Body of pancreas (tissue), 4 donors: Measurements from ENCODE around the gene CDK1. TPM values are rescaled to one million over a fixed set of nuclear protein-coding genes. Genes with fewer than 3 reads are reported as not detected.

Experiments used
- ATAC-seq: fragments of 150-250 bp; one replicate; pipeline ENCODE4 v1.9.1; 2016
- DNase-seq, 4 donors: peaks; one replicate each; pipeline ENCODE4 v3.0.0-alpha.2; 2019
- H3K27ac ChIP-seq, 4 donors: fragments of 200-600 bp; sonication (generic); 1 replicate in 3 of 4; 2 replicates in 1 of 4; pipeline versions ENCODE4 v1.5.1 to v1.6.1; 2016 to 2019; ENCODE audit warnings: mild to moderate bottlenecking in 1 of 4, mixed read lengths in 1 of 4, moderate library complexity in 1 of 4
- H3K27me3 ChIP-seq, 2 donors: fragments of 200-600 bp; sonication (generic); one replicate each; pipeline ENCODE4 v1.6.0; 2016; ENCODE audit warnings: mild to moderate bottlenecking in 1 of 2
- H3K36me3 ChIP-seq, 2 donors: fragments of 200-600 bp; sonication (generic); replicated peaks in 1 of 2; 2 replicates each; pipeline ENCODE4 v1.5.1; 2016; ENCODE audit warnings: low read depth in 2 of 2; ENCODE audit not compliant: insufficient read depth in 1 of 2
- H3K4me1 ChIP-seq: fragments of 200-600 bp; sonication (generic); one replicate; pipeline ENCODE4 v1.6.0; 2016
- H3K4me3 ChIP-seq, 2 donors: fragments of 200-600 bp; sonication (generic); 1 replicate in 1 of 2; 2 replicates in 1 of 2; pipeline ENCODE4 v1.5.1; 2016 to 2019
- H3K9me3 ChIP-seq, 3 donors: fragments of 200-600 bp; sonication (generic); 1 replicate in 2 of 3; 2 replicates in 1 of 3; pipeline ENCODE4 v1.5.1; 2016
- POLR2A ChIP-seq, 3 donors: fragments of 450-650 bp; IDR thresholded peaks; one replicate each; pipeline ENCODE4 v1.6.1; 2016; ENCODE audit warnings: antibody characterized with exemption in 3 of 3, mild to moderate bottlenecking in 2 of 3
- WGBS, 2 donors: methylation state at CpG; one replicate each; pipeline ENCODE4 v1.1.5; 2017; 5-methylcytosine and 5-hydroxymethylcytosine counted together
- intact Hi-C: fragments of 100-400 bp; cut with DNase I; formaldehyde crosslinking; loops from one replicate; pipeline ENCODE4 v1.15.1; 2023
- total RNA-seq, 2 donors: library from RNA; depleted of rRNA; stranded (reverse); fragments of >200 nt; gene quantifications; one replicate each; pipeline ENCODE4 v1.1.0, GENCODE V29; 2016
- TF ChIP-seq, protein P1 (sequence below), 7 experiments: fragments of 450-650 bp in 4 of 7; fragments of 200-600 bp in 3 of 7; sonication (generic) in 3 of 7; IDR thresholded peaks; one replicate each; pipeline ENCODE4 v1.5.1; 2016 to 2019; ENCODE audit warnings: antibody characterized with exemption in 7 of 7

Gene CDK1
- total RNA-seq, 2 donors from 2014 or later, result 0.66 TPM; not detected in 1

GRCh38 chr10:60778971-60779796, 906 bp downstream of the CDK1 start:
- no peaks in the 10 kb centered on the region for H3K36me3 ChIP-seq
- H3K27ac ChIP-seq, result no peak overlapping the region
- H3K9me3 ChIP-seq, result no peaks in the 10 kb centered on the region
- H3K27me3 ChIP-seq, result no peaks in the 10 kb centered on the region
- 6 to 15% methylated on average over 11 to 17 of the region's 17 CpGs for WGBS, 2 donors
- ATAC-seq, result no peak
- peaks cover 8% of the 10 kb centered on the region for H3K4me1 ChIP-seq
- H3K4me3 ChIP-seq, result no peak overlapping the region
- TF ChIP-seq, protein P1, sequence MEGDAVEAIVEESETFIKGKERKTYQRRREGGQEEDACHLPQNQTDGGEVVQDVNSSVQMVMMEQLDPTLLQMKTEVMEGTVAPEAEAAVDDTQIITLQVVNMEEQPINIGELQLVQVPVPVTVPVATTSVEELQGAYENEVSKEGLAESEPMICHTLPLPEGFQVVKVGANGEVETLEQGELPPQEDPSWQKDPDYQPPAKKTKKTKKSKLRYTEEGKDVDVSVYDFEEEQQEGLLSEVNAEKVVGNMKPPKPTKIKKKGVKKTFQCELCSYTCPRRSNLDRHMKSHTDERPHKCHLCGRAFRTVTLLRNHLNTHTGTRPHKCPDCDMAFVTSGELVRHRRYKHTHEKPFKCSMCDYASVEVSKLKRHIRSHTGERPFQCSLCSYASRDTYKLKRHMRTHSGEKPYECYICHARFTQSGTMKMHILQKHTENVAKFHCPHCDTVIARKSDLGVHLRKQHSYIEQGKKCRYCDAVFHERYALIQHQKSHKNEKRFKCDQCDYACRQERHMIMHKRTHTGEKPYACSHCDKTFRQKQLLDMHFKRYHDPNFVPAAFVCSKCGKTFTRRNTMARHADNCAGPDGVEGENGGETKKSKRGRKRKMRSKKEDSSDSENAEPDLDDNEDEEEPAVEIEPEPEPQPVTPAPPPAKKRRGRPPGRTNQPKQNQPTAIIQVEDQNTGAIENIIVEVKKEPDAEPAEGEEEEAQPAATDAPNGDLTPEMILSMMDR (IDR thresholded peaks at IDR 0.05), result no peak
- TF ChIP-seq POLR2A (IDR thresholded peaks at IDR 0.05), result no peak
- intact Hi-C loops, result no loop called here
- no peak for DNase-seq

- Histone ChIP-seq H3K4me3 (no peak overlapping the region), H3K36me3 (no peaks in the 10 kb centered on the region), H3K27ac (no peak overlapping the region), H3K27me3 (no peaks in the 10 kb centered on the region), H3K4me1 (peaks cover 8% of the 10 kb centered on the region), H3K9me3 (no peaks in the 10 kb centered on the region)
- DNase-seq (no peak), ATAC-seq (no peak)
- TF ChIP-seq, protein P1 (IDR thresholded peaks at IDR 0.05), result no peak
- TF ChIP-seq POLR2A (IDR thresholded peaks at IDR 0.05), result no peak
- intact Hi-C loops, result no loop called here
Measured at GRCh38 chr10:60781661-60782060, 3.4 kb downstream of the CDK1 start.

DNA sequence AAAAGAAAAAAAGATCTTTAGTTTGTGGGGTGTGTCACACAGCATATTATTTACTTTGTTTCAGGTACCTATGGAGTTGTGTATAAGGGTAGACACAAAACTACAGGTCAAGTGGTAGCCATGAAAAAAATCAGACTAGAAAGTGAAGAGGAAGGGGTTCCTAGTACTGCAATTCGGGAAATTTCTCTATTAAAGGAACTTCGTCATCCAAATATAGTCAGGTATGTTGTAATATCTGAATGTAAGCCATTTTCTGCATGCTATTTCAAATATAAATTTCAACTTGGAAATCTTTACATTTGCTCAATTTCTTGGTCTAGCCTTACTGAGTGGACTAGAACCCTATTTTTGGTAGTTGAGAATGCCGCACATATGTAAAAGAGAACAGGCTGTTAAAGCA, 6.4 kb downstream of the CDK1 start:
- no peaks in the 10 kb centered on the region for H3K9me3 ChIP-seq
- ATAC-seq (no peak), DNase-seq (no peak)
- TF ChIP-seq POLR2A (IDR thresholded peaks at IDR 0.05), result no peak
- TF ChIP-seq, protein P1 (IDR thresholded peaks at IDR 0.05), result no peak
- H3K4me1 ChIP-seq, result no peaks in the 10 kb centered on the region
- no peak overlapping the region for H3K27ac ChIP-seq
- no peak overlapping the region for H3K4me3 ChIP-seq
- 87 to 94% methylated on average over 3 of the region's 3 CpGs for WGBS, 2 donors
- no peaks in the 10 kb centered on the region for H3K36me3 ChIP-seq
- intact Hi-C loops, result no loop called here
- no peaks in the 10 kb centered on the region for H3K27me3 ChIP-seq

- H3K27ac ChIP-seq, result no peak overlapping the region
- H3K36me3 ChIP-seq, result no peaks in the 10 kb centered on the region
- intact Hi-C loops, result no loop called here
- no peak for ATAC-seq
- TF ChIP-seq, protein P1 (IDR thresholded peaks at IDR 0.05), result no peak
- TF ChIP-seq POLR2A (IDR thresholded peaks at IDR 0.05), result no peak
- H3K4me1 ChIP-seq, result no peaks in the 10 kb centered on the region
- H3K27me3 ChIP-seq, result no peaks in the 10 kb centered on the region
- no peak for DNase-seq
- H3K4me3 ChIP-seq, result no peak overlapping the region
- no peaks in the 10 kb centered on the region for H3K9me3 ChIP-seq
Measured at GRCh38 chr10:60788544-60788943, 10.3 kb downstream of the CDK1 start.

GRCh38 chr10:60789340-60789739, 11.1 kb downstream of the CDK1 start:
- Histone ChIP-seq H3K9me3 (no peaks in the 10 kb centered on the region), H3K27me3 (no peaks in the 10 kb centered on the region), H3K27ac (no peak overlapping the region), H3K4me3 (no peak overlapping the region), H3K4me1 (no peaks in the 10 kb centered on the region), H3K36me3 (no peaks in the 10 kb centered on the region)
- DNase-seq (no peak), ATAC-seq (no peak)
- TF ChIP-seq, protein P1 (IDR thresholded peaks at IDR 0.05), result no peak
- no peak for TF ChIP-seq POLR2A (IDR thresholded peaks at IDR 0.05)
- 43 to 44% methylated on average over 4 of the region's 4 CpGs for WGBS, 2 donors
- intact Hi-C loops, result no loop called here
